Amniotic epithelial cell (primary cell): Measurements from ENCODE around the gene CCDC28A.
A peak's percentile ranks its signal among the peaks of the same experiment; 100 is the strongest.

Experiments used
- DNase-seq: peaks from one replicate; pipeline ENCODE4 v3.0.0-alpha.2; 2010; ENCODE audit warnings: low read depth

The CCDC28A gene

DNA sequence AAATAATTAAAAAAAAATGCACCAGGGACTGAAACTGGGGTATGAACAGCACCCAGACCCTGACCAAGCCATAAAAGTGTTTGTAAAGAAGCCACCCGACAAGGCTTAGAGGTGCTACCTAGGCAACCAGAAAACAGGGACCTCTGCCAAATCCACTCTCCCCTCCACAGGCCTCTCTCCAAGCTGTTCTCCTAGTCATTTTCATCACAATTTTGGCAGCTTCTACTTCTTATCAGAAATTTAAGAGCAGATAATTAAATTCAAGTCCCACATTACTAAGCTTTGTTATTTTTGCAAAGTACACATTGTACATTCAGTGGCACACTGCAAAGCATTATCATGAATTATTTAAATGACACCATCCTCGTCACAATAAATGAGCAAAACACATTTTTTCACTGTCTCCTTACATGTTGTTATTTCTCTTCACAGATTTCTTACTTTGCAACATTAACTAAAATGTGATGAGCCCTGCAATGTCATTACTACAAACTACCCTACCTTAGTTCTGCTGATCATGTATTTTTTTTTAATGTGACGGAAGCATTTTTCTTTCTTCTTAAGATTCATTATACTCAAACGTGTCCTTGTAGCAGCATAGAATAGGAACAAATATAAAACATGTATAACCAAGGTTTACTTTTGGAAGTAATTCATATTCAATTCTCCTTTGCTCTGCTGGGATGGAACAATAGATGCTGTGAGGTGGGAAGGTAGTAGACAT is 60.4 kb downstream of the CCDC28A start:
- DNase-seq = peak; percentile 72

DNA sequence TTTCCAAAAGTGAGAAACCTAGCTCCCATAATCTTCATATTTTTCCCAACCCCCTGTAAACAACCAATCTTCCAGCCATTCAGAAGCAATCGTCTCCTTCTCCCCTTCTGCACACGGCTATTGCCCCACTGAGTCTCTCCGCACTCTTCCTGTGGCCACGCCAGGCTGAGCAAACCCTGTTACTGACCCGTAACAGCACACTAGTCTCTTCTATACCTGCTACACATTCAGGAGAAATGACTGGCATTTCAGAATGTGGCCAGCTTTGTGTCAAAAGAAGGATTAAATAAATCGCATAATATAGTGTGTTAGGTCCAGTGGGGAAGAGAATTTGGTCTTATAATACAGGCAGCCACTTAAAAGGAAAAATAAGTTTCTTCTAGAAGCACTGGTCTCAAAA is 63.7 kb downstream of the CCDC28A start:
- no peak for DNase-seq
